GM18873 (cell line): ENCODE data around the gene POGZ.

ENCODE experiments used
- ATAC-seq: cut with Tn5 transposase; IDR thresholded peaks from one replicate; pipeline ENCODE4 v1.9.1; 2021; ENCODE audit warnings: mild to moderate bottlenecking, moderate library complexity, moderate number of reproducible peaks; ENCODE audit not compliant: unreplicated experiment, low FRiP score

Gene POGZ

GRCh38 chr1:151377150-151377884 is 82.0 kb downstream of the POGZ start:
- ATAC-seq = no peak

- ATAC-seq = no peak
Measured at GRCh38 chr1:151373196-151373595, 86.1 kb downstream of the POGZ start.

GRCh38 chr1:151372058-151372934 is 87.0 kb downstream of the POGZ start, which contains the start of gene SELENBP1:
SELENBP1 (minus strand) TSS chr1:151372705; CDS start chr1:151372641, 64 bp downstream.
- no peak for ATAC-seq

- ATAC-seq = no peak
Measured at GRCh38 chr1:151371370-151372057, 87.8 kb downstream of the POGZ start.

GRCh38 chr1:151370211-151370911 is 88.9 kb downstream of the POGZ start:
- ATAC-seq = no peak

GRCh38 chr1:151369621-151370048 is 89.7 kb downstream of the POGZ start:
- no peak for ATAC-seq

GRCh38 chr1:151369302-151369610 is 90.0 kb downstream of the POGZ start:
- ATAC-seq = no peak

- ATAC-seq = no peak
Measured at GRCh38 chr1:151368393-151369301, 90.6 kb downstream of the POGZ start.

- no peak for ATAC-seq
Measured at GRCh38 chr1:151367658-151368392, 91.5 kb downstream of the POGZ start.

- ATAC-seq = no peak
Measured at GRCh38 chr1:151364996-151365395, 94.3 kb downstream of the POGZ start.

GRCh38 chr1:151362308-151363155 is 96.8 kb downstream of the POGZ start:
- ATAC-seq = no peak

- ATAC-seq = no peak
Measured at GRCh38 chr1:151361883-151362282, 97.4 kb downstream of the POGZ start.

GRCh38 chr1:151356696-151357095 is 102.6 kb downstream of the POGZ start:
- ATAC-seq = no peak
